ENCODE data around the gene LRIG3. TPM values are rescaled to one million over a fixed set of nuclear protein-coding genes. Genes with fewer than 3 reads are reported as not detected.

Gene LRIG3
- total and polyA plus RNA-seq, 2 of the 4 experiments (the other 2 are of a cell fraction), result 26.4 to 71.2 TPM

DNA sequence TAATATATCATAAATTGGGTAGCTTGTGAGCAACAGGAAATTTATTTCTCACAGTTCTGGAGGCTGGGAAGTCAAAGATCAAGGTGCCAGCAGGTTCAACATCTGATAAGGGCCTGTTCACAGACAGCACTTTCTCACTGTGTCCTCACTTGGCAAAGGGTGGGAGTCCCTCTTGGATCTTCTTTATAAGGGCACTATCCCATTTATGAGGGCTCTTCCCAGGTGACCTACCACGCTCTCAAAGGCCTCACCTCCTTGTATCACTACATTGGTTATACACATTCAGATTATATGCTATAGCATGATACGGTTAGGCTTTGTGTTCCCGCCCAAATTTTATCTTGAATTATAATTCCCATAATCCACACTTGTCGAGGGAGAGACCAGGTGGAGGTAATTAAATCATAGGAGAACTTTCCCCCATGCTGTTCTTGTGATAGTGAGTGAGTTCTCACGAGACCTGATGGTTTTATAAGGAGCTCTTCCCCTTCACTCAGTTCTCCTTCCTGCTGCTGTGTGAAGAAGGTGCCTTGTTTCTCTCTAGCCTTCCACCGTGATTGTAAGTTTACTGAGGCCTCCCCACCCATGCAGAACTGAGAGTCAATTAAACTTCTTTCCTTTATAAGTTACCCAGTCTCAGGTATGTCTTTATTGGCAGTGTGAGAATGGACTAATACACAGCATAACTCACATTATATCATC, 19.2 kb upstream of the LRIG3 start:
- no peak overlapping the region for H3K27ac ChIP-seq (ENCODE audit: insufficient read depth, low read length)
- H3K14ac ChIP-seq (replicated peaks; ENCODE audit: low read depth, low read length), result no peak overlapping the region
- no peaks in the 10 kb centered on the region for H3K36me3 ChIP-seq (ENCODE audit: control insufficient read depth, insufficient read depth, low read length)
- no peak overlapping the region for H4K91ac ChIP-seq (ENCODE audit: insufficient read depth, low read depth, low read length)
- DNase-seq, result no peak
- H3K4me1 ChIP-seq (ENCODE audit: control insufficient read depth, insufficient read depth, low read length), result no peaks in the 10 kb centered on the region
- no peak overlapping the region for H4K5ac ChIP-seq (ENCODE audit: low read depth, low read length)
- H2BK15ac ChIP-seq (ENCODE audit: low read depth, low read length), result no peak overlapping the region
- no peaks in the 10 kb centered on the region for H4K20me1 ChIP-seq (ENCODE audit: insufficient read depth, low read length)
- no TSS peak for BruUV-seq (replicated peaks)
- H2BK5ac ChIP-seq (ENCODE audit: low read depth, low read length, poor library complexity, severe bottlenecking), result no peak overlapping the region
- ChIA-PET CTCF (no interaction called here), POLR2A (ENCODE audit: unreplicated experiment) (no interaction called here)
- H3K4me2 ChIP-seq (ENCODE audit: low read depth, low read length), result no peak overlapping the region
- no peaks in the 10 kb centered on the region for H3K79me1 ChIP-seq (ENCODE audit: low read depth in 1 of 2, low read length in 2 of 2)
- H4K8ac ChIP-seq (ENCODE audit: low read depth in 2 of 2, low read length in 2 of 2), result no peak overlapping the region
- no peak overlapping the region for H2AK5ac ChIP-seq (ENCODE audit: low read depth, low read length)
- no peaks in the 10 kb centered on the region for H3K9me1 ChIP-seq (ENCODE audit: insufficient read depth, low read length)
- no peak overlapping the region for H3K4ac ChIP-seq (ENCODE audit: low read depth, low read length)
- no peak overlapping the region for H2AK9ac ChIP-seq (replicated peaks; ENCODE audit: low read depth, low read length, poor library complexity)
- no peak for ATAC-seq (ENCODE audit: low read depth)
- intact Hi-C loops (cut with micrococcal nuclease), result no loop called here
- H2BK20ac ChIP-seq (ENCODE audit: low read depth, low read length), result no peak overlapping the region
- no peak overlapping the region for H2AFZ ChIP-seq (replicated peaks; ENCODE audit: low read length, poor library complexity)
- no peaks in the 10 kb centered on the region for H3K9me3 ChIP-seq (ENCODE audit: control insufficient read depth, insufficient read depth, low read length)
- H3K23ac ChIP-seq (ENCODE audit: low read depth, low read length), result no peak overlapping the region
- TF ChIP-seq FOS (IDR thresholded peaks at IDR 0.05; ENCODE audit: low read depth, low read length) (no peak), NFE2L2 (IDR thresholded peaks at IDR 0.05; ENCODE audit: low read depth, low read length) (no peak), CEBPB (IDR thresholded peaks at IDR 0.05; ENCODE audit: low read depth, low read length) (no peak), RCOR1 (IDR thresholded peaks at IDR 0.05; ENCODE audit: insufficient replicate concordance, low read length) (no peak), MAFK (IDR thresholded peaks at IDR 0.05; ENCODE audit: low read depth, low read length) (no peak), RAD21 (IDR thresholded peaks at IDR 0.05; ENCODE audit: low read length) (no peak), BHLHE40 (IDR thresholded peaks at IDR 0.05; ENCODE audit: low read depth, low read length) (no peak)
- TF ChIP-seq, protein P1, sequence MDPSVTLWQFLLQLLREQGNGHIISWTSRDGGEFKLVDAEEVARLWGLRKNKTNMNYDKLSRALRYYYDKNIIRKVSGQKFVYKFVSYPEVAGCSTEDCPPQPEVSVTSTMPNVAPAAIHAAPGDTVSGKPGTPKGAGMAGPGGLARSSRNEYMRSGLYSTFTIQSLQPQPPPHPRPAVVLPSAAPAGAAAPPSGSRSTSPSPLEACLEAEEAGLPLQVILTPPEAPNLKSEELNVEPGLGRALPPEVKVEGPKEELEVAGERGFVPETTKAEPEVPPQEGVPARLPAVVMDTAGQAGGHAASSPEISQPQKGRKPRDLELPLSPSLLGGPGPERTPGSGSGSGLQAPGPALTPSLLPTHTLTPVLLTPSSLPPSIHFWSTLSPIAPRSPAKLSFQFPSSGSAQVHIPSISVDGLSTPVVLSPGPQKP (IDR thresholded peaks at IDR 0.05; ENCODE audit: borderline replicate concordance, low read depth, low read length), result no peak
- in situ Hi-C loops (cut with MboI; ENCODE audit: low sequenced_read_pairs), result no loop called here
- H2BK120ac ChIP-seq (ENCODE audit: low read depth, low read length), result no peak overlapping the region
- H3K27me3 ChIP-seq (ENCODE audit: control insufficient read depth, insufficient read depth, low read length), result no peaks in the 10 kb centered on the region
- WGBS, 2 experiments (ENCODE audit: extremely low coverage in 2 of 2, insufficient read length in 1 of 2), result no CpG with 5 or more reads among the region's 6 CpGs
- no peak overlapping the region for H3K9ac ChIP-seq (ENCODE audit: low read depth, low read length)
- dilution Hi-C loops (cut with HindIII; ENCODE audit: low sequenced_read_pairs, unreplicated experiment), result no loop called here
- H3K56ac ChIP-seq (ENCODE audit: extremely low read depth, insufficient read depth, low read length), result no peak overlapping the region
- no peak overlapping the region for H3K18ac ChIP-seq (ENCODE audit: low read depth, low read length)
- H3K4me3 ChIP-seq (ENCODE audit: insufficient read depth, low read depth, low read length), result no peak overlapping the region
